ENCODE measurements around the gene RPH3AL.

DNA sequence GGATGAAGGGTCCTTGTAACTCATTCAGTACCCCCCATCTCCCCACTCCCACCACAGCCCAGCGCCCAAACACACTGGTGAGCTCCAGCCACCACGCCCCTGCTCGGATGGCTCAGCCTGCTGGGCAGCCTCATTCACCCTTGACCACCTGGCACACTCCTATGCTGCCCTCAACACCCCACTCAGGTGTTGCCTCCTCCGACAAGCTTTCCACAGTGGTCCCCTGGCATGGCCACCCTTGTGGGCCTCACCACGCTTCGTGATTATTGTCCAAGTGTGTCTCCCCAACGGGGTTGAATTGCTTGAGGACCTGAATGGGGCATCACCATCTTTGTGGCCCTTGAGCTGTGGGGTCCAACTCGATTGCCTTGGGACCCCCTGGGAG, 159.2 kb downstream of the RPH3AL start:
- TF ChIP-seq EZH2 (IDR thresholded peaks at IDR 0.05; ENCODE audit: borderline replicate concordance, insufficient read depth, low read length, poor library complexity, severe bottlenecking) = no peak
- TF ChIP-seq, protein P1, sequence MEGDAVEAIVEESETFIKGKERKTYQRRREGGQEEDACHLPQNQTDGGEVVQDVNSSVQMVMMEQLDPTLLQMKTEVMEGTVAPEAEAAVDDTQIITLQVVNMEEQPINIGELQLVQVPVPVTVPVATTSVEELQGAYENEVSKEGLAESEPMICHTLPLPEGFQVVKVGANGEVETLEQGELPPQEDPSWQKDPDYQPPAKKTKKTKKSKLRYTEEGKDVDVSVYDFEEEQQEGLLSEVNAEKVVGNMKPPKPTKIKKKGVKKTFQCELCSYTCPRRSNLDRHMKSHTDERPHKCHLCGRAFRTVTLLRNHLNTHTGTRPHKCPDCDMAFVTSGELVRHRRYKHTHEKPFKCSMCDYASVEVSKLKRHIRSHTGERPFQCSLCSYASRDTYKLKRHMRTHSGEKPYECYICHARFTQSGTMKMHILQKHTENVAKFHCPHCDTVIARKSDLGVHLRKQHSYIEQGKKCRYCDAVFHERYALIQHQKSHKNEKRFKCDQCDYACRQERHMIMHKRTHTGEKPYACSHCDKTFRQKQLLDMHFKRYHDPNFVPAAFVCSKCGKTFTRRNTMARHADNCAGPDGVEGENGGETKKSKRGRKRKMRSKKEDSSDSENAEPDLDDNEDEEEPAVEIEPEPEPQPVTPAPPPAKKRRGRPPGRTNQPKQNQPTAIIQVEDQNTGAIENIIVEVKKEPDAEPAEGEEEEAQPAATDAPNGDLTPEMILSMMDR (IDR thresholded peaks at IDR 0.05; ENCODE audit: poor library complexity, severe bottlenecking) = no peak
- no peak for TF ChIP-seq MXI1 (conservative IDR thresholded peaks at IDR 0.05; ENCODE audit: poor library complexity, severe bottlenecking)
- TF ChIP-seq POLR2AphosphoS5 (IDR thresholded peaks at IDR 0.05) = no peak
- TF ChIP-seq EP300 (conservative IDR thresholded peaks at IDR 0.05; ENCODE audit: poor library complexity, severe bottlenecking) = no peak
- no peak for TF ChIP-seq RAD21 (conservative IDR thresholded peaks at IDR 0.05)
- TF ChIP-seq, protein P2, sequence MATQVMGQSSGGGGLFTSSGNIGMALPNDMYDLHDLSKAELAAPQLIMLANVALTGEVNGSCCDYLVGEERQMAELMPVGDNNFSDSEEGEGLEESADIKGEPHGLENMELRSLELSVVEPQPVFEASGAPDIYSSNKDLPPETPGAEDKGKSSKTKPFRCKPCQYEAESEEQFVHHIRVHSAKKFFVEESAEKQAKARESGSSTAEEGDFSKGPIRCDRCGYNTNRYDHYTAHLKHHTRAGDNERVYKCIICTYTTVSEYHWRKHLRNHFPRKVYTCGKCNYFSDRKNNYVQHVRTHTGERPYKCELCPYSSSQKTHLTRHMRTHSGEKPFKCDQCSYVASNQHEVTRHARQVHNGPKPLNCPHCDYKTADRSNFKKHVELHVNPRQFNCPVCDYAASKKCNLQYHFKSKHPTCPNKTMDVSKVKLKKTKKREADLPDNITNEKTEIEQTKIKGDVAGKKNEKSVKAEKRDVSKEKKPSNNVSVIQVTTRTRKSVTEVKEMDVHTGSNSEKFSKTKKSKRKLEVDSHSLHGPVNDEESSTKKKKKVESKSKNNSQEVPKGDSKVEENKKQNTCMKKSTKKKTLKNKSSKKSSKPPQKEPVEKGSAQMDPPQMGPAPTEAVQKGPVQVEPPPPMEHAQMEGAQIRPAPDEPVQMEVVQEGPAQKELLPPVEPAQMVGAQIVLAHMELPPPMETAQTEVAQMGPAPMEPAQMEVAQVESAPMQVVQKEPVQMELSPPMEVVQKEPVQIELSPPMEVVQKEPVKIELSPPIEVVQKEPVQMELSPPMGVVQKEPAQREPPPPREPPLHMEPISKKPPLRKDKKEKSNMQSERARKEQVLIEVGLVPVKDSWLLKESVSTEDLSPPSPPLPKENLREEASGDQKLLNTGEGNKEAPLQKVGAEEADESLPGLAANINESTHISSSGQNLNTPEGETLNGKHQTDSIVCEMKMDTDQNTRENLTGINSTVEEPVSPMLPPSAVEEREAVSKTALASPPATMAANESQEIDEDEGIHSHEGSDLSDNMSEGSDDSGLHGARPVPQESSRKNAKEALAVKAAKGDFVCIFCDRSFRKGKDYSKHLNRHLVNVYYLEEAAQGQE (IDR thresholded peaks at IDR 0.05; ENCODE audit: borderline replicate concordance) = no peak
- TF ChIP-seq TAF1 (IDR thresholded peaks at IDR 0.05; ENCODE audit: low read depth) = no peak
- no peak for TF ChIP-seq SMC3 (conservative IDR thresholded peaks at IDR 0.05; ENCODE audit: poor library complexity)

Data from neural cell (in vitro differentiated cells).